Hematopoietic multipotent progenitor cell treated with erythropoietin and hydrocortisone succinate and interleukin-3 and kit ligand, for 17 days (in vitro differentiated cells): ENCODE measurements around the gene SSR2.

Source experiments
- DNase-seq: peaks from one replicate; pipeline ENCODE4 v3.0.0-alpha.2; 2015; ENCODE audit warnings: low spot score

SSR2 gene

GRCh38 chr1:155973723-155974122, 47.0 kb downstream of the SSR2 start:
- no peak for DNase-seq

- no peak for DNase-seq
Measured at GRCh38 chr1:155971910-155972809, 48.6 kb downstream of the SSR2 start.

- DNase-seq: no peak
Measured at GRCh38 chr1:155970531-155971167, 50.1 kb downstream of the SSR2 start.

GRCh38 chr1:155969377-155969791, 51.4 kb downstream of the SSR2 start:
- DNase-seq: no peak

- DNase-seq: no peak
Measured at GRCh38 chr1:155968670-155969069, 52.1 kb downstream of the SSR2 start.

- no peak for DNase-seq
Measured at GRCh38 chr1:155968051-155968400, 52.7 kb downstream of the SSR2 start.

- no peak for DNase-seq
Measured at GRCh38 chr1:155967341-155968050, 53.3 kb downstream of the SSR2 start.

- peak; percentile 61 for DNase-seq
Measured at GRCh38 chr1:155966750-155967149, 54.0 kb downstream of the SSR2 start.

GRCh38 chr1:155966135-155966534, 54.6 kb downstream of the SSR2 start:
- peak; percentile 34 for DNase-seq

GRCh38 chr1:155964193-155964592, 56.6 kb downstream of the SSR2 start:
- DNase-seq: no peak

- no peak for DNase-seq
Measured at GRCh38 chr1:155962599-155963211, 58.0 kb downstream of the SSR2 start.

GRCh38 chr1:155961937-155962336, 58.8 kb downstream of the SSR2 start:
- peak; percentile 78 for DNase-seq

GRCh38 chr1:155960081-155960745, 60.5 kb downstream of the SSR2 start:
- no peak for DNase-seq
